ENCODE results near the gene C2orf69. TPM values are rescaled to one million over a fixed set of nuclear protein-coding genes. Genes with fewer than 3 reads are reported as not detected.

The C2orf69 gene
- polyA plus RNA-seq, 3 donors, result 5.5 to 9.4 (median 6.9) TPM

DNA sequence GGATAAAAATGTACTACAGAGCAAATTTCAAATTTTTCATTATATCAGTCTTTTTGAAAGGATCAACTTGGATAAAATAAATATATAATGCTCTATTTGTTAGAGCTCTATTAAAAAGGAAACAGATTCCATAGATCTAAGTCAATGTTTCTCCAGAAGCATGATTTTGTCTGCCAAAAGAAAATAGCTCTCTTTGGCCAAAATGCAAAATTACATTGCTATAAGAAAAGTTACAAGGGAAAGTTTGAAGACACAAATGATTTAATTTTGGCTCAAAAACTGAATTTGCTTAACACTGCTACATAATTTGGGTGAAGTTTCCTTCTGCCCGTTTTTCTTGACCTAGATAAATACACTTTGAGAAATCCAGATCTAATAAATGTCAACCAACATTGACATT is 15.7 kb downstream of the C2orf69 start:
- peaks cover 30 to 60% of the 10 kb centered on the region in 2 donors for H3K36me3 ChIP-seq (replicated peaks in 1 of 2; ENCODE audit: control insufficient read depth in 1 of 2, insufficient read depth in 2 of 2, low read length in 2 of 2)
- H3K9me3 Mint-ChIP-seq, result no peaks in the 10 kb centered on the region
- TF ChIP-seq, protein P1, sequence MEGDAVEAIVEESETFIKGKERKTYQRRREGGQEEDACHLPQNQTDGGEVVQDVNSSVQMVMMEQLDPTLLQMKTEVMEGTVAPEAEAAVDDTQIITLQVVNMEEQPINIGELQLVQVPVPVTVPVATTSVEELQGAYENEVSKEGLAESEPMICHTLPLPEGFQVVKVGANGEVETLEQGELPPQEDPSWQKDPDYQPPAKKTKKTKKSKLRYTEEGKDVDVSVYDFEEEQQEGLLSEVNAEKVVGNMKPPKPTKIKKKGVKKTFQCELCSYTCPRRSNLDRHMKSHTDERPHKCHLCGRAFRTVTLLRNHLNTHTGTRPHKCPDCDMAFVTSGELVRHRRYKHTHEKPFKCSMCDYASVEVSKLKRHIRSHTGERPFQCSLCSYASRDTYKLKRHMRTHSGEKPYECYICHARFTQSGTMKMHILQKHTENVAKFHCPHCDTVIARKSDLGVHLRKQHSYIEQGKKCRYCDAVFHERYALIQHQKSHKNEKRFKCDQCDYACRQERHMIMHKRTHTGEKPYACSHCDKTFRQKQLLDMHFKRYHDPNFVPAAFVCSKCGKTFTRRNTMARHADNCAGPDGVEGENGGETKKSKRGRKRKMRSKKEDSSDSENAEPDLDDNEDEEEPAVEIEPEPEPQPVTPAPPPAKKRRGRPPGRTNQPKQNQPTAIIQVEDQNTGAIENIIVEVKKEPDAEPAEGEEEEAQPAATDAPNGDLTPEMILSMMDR (IDR thresholded peaks at IDR 0.05), result no peak
- H3K4me3 Mint-ChIP-seq, result no peak overlapping the region
- H3K36me3 Mint-ChIP-seq, result peaks cover 39 to 59% of the 10 kb centered on the region in 2 donors
- H2AFZ ChIP-seq (ENCODE audit: insufficient read depth, low read depth, low read length, poor library complexity, severe bottlenecking), result no peak overlapping the region
- no peak overlapping the region for H3K27ac Mint-ChIP-seq
- no peak overlapping the region for H3K9ac ChIP-seq (ENCODE audit: insufficient read depth, low read length, poor library complexity, severe bottlenecking)
- H3K4me3 ChIP-seq (replicated peaks in 1 of 3; ENCODE audit: low read depth in 2 of 3, low read length in 3 of 3), result no peak overlapping the region
- H3K9me3 ChIP-seq (replicated peaks in 1 of 2; ENCODE audit: control insufficient read depth in 1 of 2, insufficient read depth in 1 of 2, low read length in 2 of 2), result no peaks in the 10 kb centered on the region
- H4K20me1 ChIP-seq (ENCODE audit: insufficient read depth, low read length), result peaks cover 16% of the 10 kb centered on the region
- intact Hi-C loops (cut with micrococcal nuclease), result no loop called here
- no peak overlapping the region for H3K27ac ChIP-seq (ENCODE audit: low read depth in 1 of 2, low read length in 2 of 2)
- peaks cover 42% of the 10 kb centered on the region for H3K79me2 ChIP-seq (ENCODE audit: insufficient read depth, low read length)
- WGBS (ENCODE audit: insufficient coverage), result no CpG with 5 or more reads among the region's 1 CpG
- H3K27me3 Mint-ChIP-seq (ENCODE audit: low read depth in 3 of 3), result peaks cover 0 to 2% (median 0%) of the 10 kb centered on the region in 3 donors
- H3K27me3 ChIP-seq (ENCODE audit: control insufficient read depth in 2 of 2, insufficient read depth in 2 of 2, low read length in 2 of 2), result no peaks in the 10 kb centered on the region
- no peak for DNase-seq
- peaks cover 0 to 4% of the 10 kb centered on the region in 2 donors for H3K4me1 ChIP-seq (ENCODE audit: control insufficient read depth in 1 of 2, insufficient read depth in 2 of 2, low read length in 2 of 2)
- peaks cover 10% of the 10 kb centered on the region for H3K4me1 Mint-ChIP-seq
- H3K4me2 ChIP-seq (replicated peaks; ENCODE audit: extremely low read depth, low read length, poor library complexity, severe bottlenecking), result no peak overlapping the region

DNA sequence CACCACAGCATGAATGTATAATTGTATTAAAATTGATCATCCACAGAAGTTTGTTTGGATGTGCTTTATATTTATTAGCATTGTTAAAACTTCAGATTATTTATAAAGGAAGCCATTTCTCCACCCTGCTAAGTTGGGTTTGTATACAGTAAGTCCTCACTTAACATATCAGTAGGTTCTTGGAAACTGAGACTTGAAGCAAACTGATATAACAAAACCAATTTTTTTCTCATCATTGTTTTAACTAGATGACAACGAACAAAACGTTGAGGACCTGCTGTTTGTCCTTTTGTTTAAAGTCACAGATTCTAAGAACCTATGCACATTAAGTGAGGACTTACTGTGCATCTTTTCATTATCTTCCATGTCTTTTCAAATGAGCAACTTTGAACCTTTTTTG is 17.1 kb downstream of the C2orf69 start:
- Mint-ChIP-seq H3K4me3 (no peak overlapping the region), H3K9me3 (no peaks in the 10 kb centered on the region), H3K36me3 (peaks cover 48 to 62% of the 10 kb centered on the region in 2 donors), H3K27me3 (ENCODE audit: low read depth in 3 of 3) (no peaks in the 10 kb centered on the region), H3K4me1 (no peaks in the 10 kb centered on the region), H3K27ac (no peak overlapping the region)
- no peaks in the 10 kb centered on the region for H3K27me3 ChIP-seq (ENCODE audit: control insufficient read depth in 2 of 2, insufficient read depth in 2 of 2, low read length in 2 of 2)
- H3K4me2 ChIP-seq (replicated peaks; ENCODE audit: extremely low read depth, low read length, poor library complexity, severe bottlenecking), result no peak overlapping the region
- peaks cover 44 to 70% of the 10 kb centered on the region in 2 donors for H3K36me3 ChIP-seq (replicated peaks in 1 of 2; ENCODE audit: control insufficient read depth in 1 of 2, insufficient read depth in 2 of 2, low read length in 2 of 2)
- H3K9ac ChIP-seq (ENCODE audit: insufficient read depth, low read length, poor library complexity, severe bottlenecking), result no peak overlapping the region
- WGBS (ENCODE audit: insufficient coverage), result 100% methylated on average over 2 of the region's 2 CpGs
- H4K20me1 ChIP-seq (ENCODE audit: insufficient read depth, low read length), result peaks cover 6% of the 10 kb centered on the region
- no peaks in the 10 kb centered on the region for H3K9me3 ChIP-seq (replicated peaks in 1 of 2; ENCODE audit: control insufficient read depth in 1 of 2, insufficient read depth in 1 of 2, low read length in 2 of 2)
- no peak overlapping the region for H3K4me3 ChIP-seq (replicated peaks in 1 of 3; ENCODE audit: low read depth in 2 of 3, low read length in 3 of 3)
- peaks cover 28% of the 10 kb centered on the region for H3K79me2 ChIP-seq (ENCODE audit: insufficient read depth, low read length)
- no peak overlapping the region for H2AFZ ChIP-seq (ENCODE audit: insufficient read depth, low read depth, low read length, poor library complexity, severe bottlenecking)
- no peaks in the 10 kb centered on the region for H3K4me1 ChIP-seq (ENCODE audit: control insufficient read depth in 1 of 2, insufficient read depth in 2 of 2, low read length in 2 of 2)
- intact Hi-C loops (cut with micrococcal nuclease), result no loop called here
- H3K27ac ChIP-seq (ENCODE audit: low read depth in 1 of 2, low read length in 2 of 2), result no peak overlapping the region
- no peak for DNase-seq
- TF ChIP-seq, protein P1 (IDR thresholded peaks at IDR 0.05), result no peak

Data from CD14-positive monocyte (primary cell).